Measurements from ENCODE around the gene ALDH1B1.

The ALDH1B1 gene

DNA sequence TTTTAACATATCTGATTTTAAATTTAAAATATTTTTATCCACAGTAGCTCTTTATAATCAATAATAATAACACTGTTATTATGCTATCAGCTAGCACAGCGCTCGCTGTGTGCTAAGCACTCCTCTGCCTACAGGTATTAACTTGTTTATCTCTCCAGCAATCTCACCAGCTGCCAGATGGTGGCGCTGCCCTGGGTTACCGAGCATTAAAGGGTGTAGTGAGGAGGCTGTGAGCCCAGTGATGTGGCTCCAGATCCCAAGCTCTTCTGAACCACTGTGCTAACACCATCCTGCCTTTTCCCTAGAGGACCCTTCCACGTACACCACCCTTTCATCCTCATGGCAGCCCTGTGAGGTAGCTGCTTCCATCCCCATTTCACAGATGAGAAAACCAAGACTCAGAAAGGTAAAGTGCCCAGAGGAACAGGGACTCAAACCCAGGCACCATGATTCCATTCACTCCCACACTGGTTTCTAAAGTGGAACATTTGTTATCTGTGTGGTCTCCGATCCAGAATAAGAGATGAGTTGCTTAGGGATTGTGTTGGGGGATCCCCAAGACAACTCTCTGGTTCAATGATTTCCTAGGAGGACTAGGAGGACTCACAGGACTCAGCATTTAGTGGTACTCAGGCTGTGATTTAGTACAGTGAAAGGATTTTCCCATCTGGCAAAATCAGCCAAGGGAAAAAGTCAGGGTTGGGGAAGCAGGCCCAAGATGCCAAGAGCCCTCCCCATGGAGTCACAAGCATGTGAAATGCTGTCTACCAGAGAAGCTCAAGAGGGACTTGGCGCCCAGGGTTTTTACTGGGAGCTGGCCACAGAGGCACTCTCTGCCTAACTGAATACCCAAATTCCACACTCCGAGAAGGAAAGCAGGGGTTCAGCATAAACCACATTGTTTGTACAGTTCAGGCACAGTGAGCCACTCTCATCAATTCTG is 24.8 kb downstream of the ALDH1B1 start:
- DNase-seq: peak; percentile 32

DNA sequence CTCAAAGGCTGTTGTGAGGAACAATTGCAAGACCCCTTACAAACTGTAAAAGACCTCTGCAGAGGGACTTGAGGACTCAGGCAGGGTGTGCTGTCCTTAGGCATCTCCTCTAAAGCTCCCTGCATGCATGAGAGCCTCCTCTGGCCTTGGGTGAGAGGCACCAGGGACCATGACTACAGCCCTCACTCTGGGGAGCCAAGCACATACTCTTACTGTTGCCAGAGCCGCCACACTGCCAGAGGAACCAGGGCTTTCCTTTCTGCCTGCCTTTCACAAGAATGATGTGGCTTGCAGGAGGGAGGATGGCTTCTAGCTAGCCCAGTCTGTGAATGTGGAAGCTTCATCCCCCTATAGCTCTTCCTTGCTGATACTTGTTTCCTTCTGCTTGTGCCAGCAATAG is 25.9 kb downstream of the ALDH1B1 start:
- no peak for DNase-seq

DNA sequence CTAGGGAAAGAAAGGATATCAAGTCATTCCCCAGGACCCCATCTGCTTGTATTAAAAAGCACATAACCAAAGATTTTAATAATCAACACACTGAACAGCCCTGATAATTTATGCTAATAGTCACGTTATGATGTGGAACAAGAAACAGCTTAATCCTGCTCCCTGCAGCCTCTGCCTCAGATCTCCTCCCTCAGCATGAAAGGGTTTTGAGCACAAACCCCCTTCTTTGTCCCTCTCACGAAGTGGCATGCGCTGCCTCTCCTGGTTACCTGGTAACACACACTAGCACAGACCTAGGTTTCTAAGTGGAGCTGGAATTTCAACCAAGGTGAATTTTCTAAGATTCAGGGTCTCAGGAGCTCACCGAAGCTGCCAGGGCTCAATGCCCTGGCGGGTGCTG is 26.7 kb downstream of the ALDH1B1 start:
- DNase-seq: no peak

DNA sequence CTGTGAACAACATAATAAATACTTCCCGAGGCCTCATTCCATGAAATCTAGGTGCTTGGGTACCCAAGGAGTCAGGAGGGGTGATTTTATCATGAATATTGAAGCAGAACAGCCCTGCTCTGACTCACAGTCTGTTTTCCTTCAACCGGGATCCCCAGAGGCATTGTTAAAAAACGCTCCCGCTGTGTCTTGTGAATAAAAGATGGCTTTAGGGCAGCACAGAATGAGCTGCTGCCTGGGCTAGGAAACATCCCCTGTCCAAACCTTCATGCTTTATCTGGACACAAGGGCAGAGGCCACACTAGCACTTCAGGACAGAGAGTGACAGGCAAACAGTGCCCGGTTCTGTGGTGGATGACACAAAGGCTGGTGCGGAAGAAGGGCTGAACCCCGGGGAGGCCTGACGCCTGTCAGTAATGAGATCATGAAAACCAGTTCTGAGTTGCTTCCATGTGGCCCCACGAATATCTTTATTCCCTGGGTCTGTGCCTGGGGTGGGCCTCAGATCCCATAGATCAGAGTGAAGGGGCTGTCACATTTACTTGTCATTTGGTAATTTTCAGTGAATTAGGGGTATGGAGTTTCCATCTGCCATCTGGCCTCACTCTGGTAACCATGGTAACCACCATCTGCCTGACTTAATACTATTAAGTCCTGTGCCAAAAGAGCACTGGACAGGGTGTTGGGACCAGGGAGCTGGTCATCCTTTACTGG is 29.2 kb downstream of the ALDH1B1 start:
- peak; percentile 21 for DNase-seq

DNA sequence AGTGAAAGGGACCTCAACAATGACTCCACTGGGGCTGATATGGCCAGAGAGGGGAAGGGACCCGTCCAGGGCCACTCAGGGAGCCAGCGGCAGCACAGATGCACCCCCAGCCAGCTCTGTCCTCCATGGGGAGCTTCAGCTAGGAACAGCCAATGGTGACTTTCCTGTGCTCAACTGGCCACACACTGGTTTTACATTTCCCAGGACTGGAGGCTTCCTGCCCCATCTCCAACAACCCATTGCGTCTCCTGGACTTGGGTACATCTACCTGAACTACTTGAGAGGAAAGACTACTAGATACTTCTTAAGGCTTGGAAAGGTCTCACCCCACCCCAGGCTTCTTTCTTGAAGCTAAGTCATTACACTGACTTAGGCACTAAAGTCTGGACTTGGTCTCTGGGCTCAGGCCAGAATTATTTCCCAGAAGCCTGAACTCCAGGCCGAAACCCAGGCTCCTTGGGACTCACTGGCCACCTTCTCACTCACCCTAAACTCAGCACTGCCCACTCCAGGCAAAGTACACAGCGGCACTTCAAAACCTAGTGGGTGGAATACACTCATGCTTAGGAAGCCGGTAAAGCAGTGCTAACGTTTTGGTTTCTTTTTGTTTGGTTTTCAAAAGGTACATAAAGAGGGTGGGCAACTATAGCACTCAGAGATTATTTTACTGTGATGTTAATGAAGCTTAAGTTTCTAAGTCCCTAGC is 30.2 kb downstream of the ALDH1B1 start:
- DNase-seq: no peak

DNA sequence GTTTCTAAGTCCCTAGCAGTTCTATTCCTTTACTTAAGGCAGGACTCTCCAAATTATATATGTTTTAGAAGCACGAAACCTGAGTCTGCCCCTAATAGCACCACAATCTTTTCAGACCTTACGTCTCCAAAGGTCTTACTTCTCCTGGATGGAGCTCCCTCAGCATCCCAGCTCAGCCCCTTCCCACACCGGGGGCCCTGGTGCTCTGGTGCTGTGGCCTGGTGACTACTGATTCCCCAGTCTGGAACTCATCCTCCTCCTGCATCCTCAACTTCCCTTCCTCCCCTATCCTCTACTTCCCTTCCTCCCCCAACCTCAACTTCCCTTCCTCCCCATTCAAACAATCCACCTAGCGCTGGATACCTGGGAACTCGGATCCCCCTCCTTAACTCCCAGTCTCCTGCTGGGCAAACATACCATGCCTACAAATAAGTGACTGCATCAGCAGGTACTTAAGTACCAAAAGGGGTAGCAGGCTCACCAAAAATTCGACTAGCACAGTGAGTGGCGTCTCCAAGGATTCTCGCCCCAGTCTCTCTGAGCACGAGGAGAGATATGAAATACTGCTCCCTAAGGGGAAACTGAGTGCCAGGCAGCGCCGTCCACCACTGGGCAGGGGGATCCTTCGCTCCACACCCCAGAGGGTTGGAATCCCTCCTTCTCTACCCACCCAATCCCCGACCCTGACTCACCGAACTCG is 30.9 kb downstream of the ALDH1B1 start:
- DNase-seq: no peak

DNA sequence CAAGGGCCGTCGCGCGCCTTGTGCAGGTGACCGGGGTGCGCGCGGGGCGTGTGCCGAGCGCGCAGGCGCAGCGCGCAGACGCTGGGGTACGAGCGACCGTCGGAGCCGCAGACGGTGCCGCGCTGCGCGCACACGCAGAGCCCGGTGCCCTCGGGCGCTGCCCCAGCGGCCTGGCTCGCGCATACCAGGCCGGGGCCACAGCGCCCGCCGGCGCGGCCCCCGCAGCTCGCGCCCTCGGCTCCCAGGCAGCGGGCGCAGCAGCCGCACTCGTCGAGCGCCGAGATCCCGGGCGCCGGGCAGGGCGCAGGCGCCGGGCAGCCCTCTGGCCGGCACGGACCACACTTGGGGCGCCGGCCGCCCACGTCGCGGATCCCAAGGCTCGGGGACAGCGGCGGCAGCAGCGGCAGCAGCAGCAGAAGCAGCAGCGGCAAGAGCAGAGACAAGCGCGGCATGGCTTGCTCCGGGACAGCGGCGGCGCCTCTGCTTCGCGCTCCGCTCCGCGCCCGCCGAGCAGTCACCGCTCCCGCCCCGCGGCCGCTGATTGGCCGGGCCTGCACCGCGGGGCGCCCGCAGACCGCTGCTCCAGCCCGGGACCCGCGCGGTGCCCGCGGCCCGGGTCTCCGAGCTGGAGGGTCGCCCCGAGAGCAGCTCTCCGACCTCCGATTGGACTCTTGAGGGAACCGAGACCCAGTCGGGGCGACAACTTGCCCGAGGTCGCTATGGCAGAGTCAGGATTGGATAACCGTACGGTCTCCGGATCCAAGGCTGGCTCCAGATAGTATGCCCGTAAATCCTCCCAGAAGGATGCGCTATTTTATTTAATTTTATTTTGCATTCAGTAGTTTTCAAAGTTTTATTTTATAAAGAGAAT is 31.7 kb downstream of the ALDH1B1 start, which contains the start of gene IGFBPL1:
TSS of gene IGFBPL1 (minus strand) at position 482 of the 871 bp plus-strand sequence. CDS start at position 452, 30 bp downstream.
- DNase-seq: peak; percentile 76

DNA sequence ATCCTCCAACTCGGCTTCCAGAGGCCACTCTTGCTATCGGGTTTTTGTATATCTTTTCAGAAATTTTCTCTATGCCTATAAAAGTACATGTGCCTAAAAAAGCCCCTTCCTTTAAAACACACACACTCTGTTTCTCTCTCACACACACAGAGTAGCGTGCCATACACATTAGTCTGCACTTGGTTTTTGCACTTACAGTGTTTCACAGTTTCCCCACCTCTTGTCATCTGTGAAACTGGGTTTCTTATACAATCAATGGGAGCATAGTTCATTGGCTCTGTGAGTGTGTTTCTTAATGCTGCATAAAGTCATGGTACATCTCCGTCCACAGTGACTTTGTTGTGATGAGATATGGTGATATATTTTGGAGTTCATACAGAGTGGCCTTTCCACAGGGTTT is 32.4 kb downstream of the ALDH1B1 start:
- no peak for DNase-seq

DNA sequence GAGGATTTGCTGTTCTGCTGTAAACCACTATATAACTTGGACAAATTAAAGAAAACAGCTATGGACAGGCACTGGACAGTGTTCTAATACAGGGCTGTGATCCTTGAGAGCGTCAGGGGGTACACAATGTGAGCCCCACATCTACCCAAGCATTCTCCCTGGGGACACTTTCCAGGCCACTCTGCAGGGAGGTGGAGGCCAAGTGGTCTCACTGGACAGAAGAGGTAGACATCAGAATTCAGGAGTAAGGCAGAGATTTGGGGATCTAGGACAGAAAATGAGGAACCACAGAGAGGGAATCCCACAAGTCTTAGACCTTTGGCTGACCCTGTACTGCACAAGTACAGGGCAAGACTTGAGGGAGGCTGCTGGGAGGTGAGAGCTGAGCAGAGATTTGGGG is 35.6 kb downstream of the ALDH1B1 start:
- DNase-seq: no peak

DNA sequence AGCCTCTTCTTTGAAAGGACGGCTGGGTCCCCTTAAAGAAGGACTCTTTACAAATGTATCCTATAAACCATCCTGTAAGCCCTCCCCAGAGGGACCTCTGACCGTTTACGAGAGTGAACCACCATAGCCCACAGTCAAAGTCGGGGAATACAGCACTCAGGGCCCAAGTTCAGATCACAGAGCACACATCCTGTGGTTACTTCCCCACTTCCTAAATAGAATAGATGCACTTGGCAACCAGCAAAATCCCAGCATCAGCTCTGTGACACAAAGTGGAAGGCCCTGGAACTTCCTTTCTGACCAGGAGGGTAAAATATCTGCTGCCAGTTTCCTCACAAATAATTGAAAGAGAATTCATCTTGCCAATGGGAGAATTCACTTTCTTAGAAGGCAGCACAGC is 38.6 kb downstream of the ALDH1B1 start:
- DNase-seq: no peak

DNA sequence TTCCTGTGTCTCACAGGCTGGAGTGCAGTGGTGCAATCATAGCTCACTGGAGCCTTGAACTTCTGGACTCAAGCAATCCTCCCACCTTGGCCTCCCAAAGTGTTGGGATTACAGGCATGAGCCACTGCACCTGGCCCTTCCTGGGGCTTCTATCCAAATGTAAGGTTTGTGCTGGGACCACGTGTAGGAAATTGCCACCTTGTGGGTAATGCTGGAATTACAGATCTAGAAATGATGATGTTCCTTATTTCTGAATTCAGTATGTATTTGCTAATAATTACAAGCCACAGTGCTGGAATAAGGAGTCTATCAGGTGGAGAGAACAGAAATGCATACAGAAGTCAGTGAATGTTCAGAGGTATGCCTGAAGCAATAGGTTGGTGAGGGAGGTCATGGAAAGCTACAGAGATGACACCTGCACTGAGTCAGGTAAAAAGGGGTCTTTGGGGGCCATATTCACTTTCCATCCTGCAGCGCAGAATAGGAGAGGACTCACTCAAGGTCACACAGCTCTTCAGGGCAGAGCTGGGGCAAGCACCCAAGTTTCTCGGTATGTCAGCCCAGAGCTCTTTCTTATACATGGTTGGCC is 40.5 kb downstream of the ALDH1B1 start:
- peak; percentile 47 for DNase-seq

DNA sequence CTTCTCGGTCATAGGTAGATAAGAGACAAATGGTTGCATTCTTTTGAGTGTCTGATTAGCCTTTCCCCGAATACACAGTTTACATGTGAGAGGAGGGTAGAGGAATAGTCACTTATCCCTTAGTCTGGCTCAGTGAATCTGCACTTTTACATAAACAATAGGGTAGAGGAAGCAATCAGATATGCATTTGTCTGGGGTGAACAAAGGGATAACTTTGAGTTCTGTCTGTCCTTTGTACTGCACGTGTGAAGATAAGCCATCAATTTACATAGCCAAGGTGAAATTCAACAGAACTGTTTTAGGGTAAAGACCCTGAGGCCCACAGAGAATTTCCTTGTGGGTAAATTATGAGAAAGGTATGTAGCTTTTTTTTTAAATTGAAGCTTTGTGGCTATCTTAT is 41.9 kb downstream of the ALDH1B1 start:
- no peak for DNase-seq

DNA sequence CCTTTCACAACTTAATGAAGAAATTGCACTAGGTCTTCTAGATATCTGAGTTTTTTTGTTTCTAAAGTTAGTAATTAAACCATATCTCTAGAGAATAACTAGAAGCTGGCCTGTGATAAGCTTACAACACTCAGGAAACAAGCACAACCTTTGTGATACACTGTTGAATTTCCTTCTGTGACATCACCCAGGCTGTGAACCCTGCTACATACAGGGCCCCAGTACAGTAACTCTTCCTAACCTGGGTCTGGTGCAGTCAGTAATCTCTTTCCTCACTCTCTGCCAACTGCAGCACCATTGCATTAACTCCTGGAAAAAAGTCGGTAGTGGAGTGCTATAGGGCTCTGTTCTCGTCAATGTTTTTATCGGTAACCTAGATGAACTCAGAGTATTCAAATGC is 42.4 kb downstream of the ALDH1B1 start:
- no peak for DNase-seq

DNA sequence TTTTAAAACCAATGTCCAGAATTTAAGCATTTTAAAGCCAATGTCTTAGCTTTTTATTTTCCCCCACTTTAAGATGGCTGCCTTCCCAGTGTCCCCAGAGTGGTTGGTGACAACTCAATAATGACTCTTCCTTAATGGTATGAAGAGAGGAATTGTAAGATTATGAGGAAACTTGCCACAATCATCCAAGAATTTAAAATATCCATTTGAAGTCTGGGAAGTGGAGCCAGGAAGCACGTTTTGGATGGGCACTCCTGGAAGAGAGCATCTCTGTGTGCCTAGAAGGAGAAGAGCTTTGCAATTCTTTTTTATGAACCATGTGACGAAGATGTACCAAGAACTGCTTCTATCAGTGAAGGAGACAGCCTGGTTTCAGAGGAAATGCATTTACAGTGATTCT is 43.0 kb downstream of the ALDH1B1 start:
- no peak for DNase-seq

DNA sequence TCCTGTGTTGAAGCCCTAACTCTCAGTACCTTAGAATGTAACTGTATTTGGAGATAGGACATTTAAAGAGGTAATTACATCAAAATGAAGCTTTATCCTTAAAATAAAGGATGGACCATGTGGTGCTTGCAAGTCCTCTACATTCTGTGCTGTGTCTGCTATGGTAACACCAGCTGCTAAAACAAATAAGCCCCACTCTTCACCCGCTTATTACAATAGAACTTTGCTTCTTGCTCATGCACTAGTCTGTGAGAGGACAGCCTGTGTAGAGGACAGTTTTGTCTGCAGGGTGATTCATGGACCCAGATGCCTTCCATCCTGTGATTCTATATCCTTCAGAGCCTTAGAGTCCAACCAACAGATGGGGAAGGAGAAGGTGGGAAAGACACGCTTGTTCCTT is 44.2 kb downstream of the ALDH1B1 start:
- DNase-seq: no peak

DNA sequence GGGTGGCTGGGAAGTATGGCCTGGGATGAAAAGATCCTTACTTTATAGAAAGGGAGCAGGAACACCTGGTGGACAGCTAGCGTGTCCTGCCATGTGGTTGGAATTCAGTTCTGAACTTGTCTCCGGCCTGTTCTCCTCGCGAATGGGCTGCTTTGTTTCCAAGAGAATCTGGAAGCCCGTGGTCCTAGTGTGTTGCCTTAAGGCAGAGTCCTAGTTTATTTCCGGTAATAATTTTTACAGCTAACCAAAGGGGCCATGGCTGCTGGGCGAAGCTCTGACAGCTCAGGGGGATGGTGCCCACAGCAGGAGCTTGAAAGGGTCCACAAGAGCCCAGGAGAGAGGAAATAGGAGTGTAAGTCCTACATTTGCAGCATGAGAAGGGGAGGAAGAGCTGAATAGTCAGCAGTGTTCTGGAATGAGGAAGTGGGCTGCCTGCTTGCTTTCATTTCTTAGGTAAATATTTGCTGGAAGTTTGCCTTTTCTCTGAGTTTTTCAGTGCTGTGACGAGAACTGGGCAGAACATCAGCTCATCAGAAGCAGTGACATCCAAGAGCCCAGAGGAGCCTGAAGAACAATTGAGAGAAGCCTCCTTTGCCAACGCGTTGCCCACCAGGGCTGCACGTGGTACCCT is 44.8 kb downstream of the ALDH1B1 start:
- no peak for DNase-seq

DNA sequence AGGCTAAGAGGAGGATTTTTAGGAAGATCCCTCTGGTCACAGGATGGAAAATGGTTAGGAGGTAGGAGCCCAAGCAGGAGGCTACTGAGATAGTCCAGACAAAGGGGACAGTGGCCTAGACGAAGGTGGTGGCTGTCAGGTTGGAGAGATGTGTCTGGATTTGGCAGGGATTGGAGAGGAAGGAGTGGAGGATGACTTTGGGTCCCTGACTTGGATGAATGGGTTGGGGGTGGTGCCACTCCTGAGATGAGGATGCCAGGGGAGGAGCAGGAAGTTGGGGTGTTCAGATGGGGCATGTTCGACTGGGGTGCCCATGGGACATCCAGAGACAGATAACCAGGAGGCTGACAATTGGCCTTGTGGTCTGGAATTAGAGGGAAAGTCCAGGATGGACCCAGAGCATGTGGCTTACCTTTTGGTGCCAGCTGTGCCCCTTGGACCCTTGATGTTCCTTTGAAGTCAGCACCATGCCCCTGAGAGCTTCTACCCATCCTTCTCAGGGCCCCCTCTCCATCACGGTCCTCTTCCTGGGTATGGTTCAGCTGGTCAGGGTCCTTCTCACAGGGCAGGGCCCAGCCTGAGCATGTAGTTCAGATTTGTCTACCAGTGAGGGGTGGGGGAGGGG is 46.9 kb downstream of the ALDH1B1 start:
- DNase-seq: no peak

DNA sequence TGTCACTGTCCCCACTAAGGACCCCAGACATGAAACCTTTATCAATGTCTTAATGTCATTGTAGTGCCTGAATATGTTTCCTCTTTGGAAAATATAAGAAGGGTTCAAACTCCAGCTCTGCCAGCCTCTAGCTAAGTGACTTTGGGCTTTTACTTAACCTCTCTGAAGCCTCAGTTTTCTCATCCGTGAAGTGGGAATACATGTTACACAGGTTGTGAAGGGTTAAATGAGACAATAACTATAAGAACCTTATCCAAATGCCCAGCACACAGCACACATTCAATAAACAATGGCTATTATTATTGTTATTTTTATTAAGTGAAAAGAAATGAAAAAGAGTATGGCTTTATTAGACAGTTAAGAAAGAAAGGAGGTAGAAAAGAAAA is 47.4 kb downstream of the ALDH1B1 start:
- no peak for DNase-seq

DNA sequence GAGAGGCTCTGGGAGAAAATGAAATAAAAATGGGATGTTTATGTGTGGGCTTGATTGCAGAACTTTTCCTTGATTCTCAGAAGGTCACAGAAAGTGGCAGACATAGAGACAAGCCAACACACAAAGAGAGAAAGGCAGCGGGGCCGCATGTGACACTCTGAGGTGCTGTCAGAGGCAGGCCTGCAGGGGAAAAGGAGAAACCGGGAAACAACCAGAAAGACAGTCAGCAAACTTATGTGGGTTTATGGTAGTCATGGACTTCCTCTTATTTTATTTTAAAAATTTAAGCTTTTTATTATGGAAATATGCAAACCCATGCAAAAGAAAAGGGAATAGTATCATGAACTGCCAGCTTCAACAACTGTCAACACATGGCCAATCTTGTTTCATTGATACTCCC is 48.0 kb downstream of the ALDH1B1 start:
- no peak for DNase-seq

DNA sequence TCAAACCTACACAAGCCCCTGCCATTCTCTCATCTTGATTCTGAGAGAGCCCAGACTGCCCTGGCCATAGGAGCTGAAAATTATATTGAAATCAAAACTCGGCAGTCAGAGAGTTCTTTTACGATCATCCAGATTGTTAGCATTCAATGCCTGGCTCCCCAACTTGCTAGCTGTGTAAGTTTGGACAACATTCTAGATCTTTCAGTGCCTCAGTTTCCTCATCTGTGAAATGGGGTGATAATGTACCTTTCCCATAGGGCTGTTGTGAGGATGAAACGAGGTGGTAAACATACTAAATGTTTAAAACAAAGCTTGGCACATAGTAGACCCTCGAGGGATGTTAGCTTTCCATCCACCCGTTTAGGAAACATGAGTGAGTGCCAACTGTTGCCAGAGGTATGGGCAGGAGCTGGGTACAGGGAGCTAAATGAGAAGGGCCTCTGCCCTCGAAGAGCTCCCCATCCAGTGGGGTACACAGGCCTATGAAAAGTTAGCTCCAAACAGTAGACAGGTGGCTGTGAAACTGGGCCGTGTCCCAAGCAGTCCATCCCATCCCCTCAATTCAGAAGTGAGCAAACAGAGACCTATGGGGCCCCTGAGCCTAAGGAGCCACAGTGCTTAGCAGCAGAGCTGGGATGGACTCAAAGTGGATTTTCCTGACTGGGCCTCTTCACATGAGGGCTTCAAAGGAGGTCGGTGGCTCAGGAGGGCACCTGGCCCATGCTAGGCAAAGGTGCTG is 49.0 kb downstream of the ALDH1B1 start:
- no peak for DNase-seq

All from COR-L47 (cell line).